GM18499 (cell line): ENCODE measurements around the gene SRRD.

Experiments
- ATAC-seq: cut with Tn5 transposase; IDR thresholded peaks from one replicate; pipeline ENCODE4 v1.9.1; 2021; ENCODE audit warnings: moderate number of reproducible peaks; ENCODE audit not compliant: insufficient read depth, unreplicated experiment

Gene SRRD

DNA sequence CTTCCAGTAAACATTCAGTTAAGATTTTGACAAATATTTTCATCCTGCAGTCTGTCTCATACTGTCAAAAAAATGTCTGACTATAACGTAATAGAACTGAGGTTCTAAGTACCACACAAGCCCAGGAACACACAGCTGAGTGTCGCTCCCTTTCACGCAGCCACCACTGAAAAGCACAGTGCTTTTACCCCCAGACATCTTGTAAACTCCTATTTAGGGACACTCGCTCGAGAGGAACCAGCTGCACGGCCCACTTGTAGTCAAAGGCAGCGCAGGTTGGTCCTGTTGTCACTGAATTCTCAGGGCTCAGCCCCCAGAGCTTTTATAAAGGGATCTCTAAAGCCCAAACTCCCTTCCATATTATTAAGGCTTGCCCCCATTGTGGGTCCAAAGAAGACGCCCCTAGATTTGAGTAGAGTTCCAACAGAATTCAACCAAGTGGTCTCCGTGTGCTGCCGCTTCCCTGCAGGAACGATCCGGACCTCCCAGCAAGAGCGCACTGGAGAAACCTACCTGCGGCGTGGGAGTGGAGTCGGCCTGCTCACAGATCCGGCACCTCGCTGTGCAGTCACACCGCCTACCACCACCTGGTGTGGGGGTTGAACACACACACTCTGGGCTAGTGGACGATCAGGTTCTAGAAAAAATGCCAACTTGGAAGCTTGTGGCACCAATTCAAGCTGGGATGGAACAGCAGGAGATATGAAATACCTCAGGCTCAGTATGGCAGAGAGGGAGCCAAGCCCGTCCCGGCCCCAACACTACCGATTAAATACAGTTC, 31.3 kb upstream of the SRRD start:
- no peak for ATAC-seq

DNA sequence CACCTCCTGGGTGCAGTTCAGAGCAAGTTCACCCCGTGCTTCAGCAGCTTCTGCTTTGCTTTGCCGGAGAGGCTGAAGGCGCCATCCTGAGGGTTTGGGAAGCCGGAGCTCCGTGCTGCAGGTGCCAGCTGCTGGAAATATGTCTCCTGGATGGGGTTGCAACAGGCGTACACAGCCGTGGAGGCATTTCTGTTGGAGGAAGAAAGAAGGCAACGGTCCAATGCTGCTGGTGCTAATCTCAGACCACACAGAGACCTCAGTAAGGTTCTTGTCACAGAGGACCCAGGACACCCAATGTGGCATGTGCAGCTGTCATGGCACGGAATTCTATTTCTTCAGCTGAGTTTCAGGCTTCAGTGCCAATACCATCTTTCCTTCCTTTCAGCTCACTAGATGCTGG, 30.5 kb upstream of the SRRD start:
- ATAC-seq: no peak

DNA sequence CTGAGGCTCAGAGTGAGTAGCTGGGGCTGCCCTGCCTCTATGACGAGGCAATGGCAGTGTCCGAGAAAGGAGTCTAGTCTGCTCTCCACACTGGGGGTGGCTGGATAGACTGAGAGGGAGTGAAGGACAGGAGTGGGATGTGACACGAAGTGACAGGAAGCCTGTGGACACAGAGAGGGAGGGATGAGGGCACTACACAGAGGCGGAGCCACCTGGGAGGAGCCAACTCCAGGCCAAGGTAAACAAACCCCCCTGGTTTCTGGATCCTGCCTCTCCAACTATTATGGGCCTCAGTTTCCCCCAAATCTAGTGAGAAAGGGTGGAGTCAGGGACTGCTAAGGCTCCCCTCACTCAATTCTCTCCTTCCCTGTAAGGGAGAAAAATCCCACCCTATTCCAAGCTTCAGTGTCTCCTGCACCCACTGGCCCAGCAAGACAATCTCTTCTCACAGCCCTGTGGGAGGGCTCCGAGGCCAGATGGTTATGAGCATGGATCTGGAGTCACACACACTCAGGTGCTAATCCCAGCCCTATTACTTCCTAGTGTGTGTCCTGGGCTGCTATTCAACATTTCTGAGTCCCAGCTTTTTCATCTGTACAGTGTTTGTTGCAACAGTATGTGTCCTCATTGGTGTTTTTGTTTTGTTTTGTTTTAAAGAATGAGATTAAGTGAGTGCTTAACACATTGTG, 29.7 kb upstream of the SRRD start:
- no peak for ATAC-seq

DNA sequence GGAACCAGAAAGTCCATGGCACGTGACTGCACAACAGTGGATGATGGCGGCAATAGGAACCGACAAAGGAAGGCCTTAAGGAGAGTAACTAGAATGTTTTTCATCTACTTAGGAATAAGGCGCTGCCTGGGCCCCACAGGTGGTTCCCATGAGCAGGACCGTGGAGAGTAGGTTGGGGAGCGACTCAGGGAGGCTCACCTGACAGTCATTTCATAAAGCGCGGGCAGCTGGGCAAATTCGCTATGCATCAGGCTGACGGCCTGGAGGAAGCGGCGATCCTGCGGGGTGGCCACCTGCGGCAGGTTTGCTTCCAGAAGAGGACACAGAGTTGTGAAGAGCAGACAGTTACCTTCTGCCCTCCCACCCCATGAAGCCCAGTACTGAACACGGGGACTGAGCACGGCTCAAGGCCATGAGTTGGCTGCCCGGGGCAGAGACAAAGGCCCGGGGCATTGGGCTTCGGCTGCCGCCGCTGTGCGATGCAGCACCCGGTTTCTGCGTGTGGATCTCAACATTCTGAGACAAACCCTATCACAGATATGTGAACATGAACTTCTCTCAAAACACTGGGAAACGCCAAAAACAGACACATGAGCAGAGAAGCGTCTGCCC, 25.9 kb upstream of the SRRD start:
- no peak for ATAC-seq

DNA sequence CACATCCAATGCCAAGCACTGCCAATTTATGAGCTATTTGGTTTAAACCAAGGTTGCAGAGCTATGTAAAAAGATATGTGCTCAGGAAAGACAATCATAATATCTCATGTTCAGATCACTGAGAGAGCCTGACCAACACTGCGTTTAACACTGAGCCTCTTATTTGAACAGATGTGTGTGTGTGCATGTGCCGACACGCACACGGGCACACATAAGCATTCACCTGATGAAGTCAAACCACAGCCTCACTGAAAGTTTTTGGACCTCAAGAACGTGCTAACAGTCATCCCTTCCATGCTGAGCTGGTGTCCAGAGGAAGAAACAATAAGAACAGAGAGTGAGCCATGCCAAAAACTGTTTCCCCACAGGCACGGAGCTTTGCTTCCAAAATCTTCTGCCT, 23.5 kb upstream of the SRRD start:
- ATAC-seq: no peak

DNA sequence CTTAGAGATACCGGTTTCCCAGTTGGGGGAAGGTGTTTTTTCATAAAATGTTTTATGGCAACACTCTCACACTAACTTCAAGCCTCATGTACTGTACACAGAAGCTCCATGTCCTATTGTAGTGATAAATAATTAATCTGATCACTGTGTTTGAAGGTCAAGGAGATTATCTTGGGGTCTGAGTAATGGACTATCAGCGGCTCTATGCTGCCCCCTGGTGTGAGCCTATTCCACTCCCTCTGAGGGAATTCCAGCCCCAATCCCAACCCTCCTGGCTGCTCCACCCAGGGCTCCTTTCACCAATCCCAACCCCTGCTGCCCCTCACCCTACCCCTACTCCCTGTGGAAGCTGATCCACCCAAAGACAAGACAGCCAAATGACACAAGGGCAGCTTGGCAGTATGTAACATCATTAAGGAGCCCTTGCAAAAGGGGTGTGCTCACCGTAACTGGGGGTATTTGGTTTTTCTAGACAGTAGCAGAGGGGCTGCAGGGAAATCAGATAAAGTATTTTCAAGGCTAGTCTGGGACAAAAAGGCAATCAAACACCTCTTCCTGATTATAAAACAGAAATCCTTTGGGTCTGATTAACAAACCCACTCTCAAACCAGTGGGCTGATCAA, 22.4 kb upstream of the SRRD start:
- no peak for ATAC-seq

DNA sequence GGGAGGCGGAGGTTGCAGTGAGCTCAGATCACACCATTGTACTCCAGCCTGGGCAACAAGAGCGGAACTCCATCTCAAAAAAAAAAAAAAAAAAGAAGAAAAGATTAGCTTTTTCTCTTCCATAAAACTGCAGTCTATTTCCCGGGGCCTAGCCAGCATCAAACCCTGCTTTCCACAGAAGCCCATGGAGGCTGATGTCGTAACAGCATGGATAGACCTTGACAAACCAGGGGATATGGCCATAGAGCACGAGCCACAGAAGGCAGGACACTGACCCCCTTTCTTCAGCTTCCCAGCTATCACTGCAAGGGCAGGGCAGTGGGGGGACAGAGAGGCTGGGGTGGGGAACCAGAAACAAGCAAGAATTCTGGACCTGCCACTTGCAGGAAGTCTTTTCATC, 21.6 kb upstream of the SRRD start:
- ATAC-seq: no peak

DNA sequence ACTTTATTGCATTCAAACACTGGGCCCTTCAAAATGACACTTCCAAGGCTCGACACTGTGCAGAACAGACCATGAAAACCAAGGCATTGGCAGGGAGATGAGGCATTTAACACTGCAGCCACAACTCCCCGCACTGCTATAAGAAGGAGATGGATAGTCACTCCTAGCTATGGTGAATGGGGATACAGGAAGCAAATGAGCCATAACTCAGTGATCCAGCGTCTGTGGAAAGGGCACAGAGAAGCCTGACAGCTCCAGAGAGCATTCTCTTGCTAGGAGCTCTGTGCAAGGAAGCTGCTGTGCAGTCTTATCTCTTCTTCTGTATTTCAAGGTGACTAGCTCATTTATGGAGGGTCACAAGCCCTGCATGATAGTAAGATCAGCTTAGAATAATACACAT, 21.0 kb upstream of the SRRD start:
- ATAC-seq: no peak

DNA sequence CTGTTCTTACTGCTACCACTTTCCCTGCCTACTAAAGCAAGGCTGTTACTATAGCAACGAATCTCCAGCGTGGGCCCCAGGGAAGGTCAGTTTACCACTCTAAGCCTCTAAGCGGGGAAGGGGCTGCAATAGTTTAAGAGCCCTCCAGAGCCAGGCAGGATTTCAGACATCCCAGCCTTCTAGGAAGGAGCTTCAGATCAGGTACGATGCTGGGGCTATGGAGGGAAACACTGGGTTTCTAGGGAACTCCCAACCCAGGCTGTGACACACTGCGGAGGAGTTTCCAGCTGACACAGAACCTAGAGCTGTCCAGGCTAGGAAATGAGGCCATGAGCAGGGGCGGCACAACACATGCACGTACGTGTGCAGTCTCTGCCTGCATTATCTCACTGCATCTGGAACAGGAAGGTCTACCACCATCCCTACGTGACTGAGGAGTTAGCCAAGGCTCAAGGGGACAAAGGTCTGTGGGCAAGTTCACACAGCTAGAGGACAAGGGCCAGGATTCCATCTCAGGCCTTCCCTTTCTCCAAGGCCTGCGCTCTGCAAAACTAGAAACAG, 20.5 kb upstream of the SRRD start:
- no peak for ATAC-seq

DNA sequence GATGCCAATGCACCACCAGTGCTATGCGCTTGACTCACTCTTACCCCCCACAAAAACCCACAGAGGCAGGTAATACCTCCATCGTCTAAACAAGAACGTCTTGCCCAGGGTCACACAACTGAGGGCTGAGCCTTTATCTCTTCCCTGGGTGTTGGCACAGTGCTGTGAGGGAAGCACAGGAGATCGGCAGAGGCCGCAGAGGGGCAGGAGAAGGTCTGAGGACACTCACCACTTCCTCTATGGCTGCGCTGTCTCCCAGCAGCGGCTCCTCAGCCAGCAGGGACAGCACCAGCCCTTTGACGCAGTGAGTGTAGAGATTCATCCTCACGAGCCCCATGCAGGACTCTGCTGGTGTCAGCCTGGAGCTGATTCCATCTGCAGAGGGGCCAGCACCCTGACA, 20.0 kb upstream of the SRRD start:
- ATAC-seq: no peak

DNA sequence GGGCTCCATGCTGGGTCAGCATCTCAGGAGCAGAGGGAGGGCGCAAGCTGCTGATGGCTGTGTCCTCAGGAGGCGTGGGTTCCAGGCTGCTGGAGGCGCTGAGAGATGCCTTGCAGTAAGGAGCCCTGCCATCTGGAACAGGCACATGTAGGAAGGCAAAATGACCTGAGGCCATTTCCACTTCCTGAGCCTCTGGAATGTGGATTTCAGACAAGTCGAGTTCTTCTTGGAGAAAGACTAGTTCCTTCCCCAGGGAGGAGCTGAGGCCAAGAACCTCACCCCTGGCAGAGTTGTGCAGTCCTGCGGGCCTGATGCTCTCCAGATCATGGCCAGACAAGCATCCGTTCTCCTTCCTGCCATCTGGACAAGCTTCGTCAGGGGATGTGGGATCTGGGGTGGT, 19.4 kb upstream of the SRRD start:
- ATAC-seq: no peak

DNA sequence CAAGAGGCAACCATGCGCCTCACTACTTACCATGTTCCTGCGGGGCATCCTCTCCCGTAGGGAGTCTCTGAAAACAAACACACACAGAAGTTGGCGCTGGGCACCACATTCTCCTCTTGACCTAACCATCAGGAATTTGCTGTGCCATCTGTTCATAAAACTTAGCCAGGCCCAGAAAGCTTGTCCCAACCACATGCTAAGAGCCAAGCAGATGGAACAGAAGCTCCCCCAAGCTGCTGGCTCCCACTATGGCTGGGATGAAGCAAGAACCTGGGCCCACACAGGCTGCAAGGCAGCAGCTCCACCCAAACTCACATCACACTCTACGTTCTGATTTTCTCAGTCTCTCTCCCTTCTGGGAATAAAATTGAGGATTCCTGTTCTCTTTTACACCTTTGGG, 17.5 kb upstream of the SRRD start:
- ATAC-seq: no peak

DNA sequence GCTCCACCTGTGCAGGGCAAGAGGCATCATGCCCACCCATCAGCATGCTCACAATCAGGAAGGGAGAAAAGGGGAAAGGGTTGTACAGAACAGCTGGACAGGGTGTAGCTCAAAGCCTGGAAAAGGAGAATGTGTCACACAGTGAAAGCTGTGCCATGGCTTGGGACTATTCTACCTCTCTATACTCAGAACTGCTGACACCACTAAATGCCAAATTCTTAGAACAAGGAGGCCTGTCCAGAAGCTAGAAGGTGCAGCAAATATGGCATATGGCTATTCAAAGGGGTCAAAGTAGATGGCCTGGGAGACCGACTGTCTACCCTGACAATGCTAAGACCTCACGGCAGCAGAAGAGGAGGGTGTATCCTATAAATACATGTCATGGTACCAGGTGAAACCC, 12.9 kb upstream of the SRRD start:
- no peak for ATAC-seq

DNA sequence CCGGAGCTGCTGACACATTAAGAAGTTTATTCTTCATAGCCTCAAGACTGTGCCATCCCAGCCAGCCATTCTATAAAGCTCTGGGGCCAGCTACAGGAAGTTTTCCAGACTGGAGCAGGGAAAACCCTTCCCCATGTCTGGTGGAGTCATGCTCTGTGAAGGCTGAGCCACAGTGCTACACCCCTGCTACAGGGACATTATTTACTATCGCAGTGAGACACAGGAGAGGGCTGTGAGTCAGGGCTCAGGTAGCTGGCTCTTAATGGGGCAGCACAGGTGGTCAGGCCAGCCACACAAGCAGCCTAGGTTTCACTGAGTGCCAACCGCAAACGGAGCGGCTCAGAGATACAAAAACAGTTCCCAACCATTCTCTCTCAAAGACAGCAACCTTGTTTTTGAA, 12.2 kb upstream of the SRRD start:
- ATAC-seq: no peak

DNA sequence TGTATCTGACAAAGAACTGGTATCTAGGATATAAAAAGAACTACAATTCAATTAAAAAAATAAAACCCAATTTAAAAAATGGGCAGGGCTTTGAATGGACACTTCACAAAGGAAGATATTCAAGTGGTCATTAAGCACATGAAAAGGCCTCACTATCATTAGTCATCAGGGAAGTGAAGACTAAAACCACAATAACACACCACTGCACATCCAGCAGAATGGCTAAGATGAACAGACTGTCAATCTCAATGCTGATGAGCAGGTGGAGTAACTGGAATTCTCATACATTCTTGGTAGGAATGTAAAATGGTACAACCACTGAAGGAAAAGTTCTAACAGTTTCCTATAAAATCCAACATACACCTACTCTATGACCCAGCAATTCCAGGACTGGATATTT, 9.0 kb upstream of the SRRD start:
- no peak for ATAC-seq

DNA sequence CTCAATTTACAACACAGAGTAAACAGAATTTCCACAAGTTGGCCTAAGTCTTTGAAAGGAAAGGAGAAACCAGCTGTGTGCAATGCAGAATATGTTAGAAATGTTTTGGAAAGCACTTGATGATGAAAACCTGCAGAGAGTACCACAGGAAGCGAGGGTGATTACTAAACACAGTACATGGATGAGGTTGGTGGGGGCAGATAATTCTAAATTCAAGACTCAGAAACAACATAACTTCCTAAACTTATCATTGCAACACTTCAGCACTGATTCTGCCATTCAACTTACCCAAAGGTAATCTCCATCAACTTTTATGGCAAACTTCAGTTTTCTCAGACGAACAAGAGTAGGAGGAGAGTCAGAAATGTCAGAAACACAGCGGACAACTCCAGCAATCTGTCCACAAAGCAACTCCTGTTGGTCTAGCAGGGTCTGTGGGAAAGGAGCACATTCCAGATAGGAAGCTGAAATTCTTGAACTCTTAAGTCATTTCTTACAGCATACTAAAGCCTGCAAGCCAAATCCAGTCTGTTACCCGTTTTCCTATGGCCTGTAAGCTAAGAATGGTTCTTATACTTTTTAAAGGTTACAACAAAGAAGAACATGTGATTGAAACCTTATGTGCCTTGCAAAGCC, 6.9 kb upstream of the SRRD start:
- ATAC-seq: no peak

DNA sequence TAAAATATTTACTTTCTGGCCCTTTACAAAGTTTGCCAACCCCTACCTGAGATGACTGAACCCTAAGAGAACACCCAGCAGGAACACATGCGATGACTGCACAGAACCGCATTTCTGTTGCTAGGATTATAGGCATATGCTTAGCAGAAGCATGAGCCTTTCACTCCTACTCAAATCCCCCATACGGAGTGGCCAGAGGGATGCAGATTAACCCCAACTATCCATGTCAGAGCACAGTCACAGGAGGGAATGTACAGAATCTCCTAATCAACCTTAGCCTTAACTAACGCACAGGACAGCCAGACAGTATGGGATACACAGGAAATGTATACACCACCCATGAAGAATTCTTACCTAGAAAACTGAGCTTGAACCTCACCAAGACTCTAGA, 6.3 kb upstream of the SRRD start:
- no peak for ATAC-seq

DNA sequence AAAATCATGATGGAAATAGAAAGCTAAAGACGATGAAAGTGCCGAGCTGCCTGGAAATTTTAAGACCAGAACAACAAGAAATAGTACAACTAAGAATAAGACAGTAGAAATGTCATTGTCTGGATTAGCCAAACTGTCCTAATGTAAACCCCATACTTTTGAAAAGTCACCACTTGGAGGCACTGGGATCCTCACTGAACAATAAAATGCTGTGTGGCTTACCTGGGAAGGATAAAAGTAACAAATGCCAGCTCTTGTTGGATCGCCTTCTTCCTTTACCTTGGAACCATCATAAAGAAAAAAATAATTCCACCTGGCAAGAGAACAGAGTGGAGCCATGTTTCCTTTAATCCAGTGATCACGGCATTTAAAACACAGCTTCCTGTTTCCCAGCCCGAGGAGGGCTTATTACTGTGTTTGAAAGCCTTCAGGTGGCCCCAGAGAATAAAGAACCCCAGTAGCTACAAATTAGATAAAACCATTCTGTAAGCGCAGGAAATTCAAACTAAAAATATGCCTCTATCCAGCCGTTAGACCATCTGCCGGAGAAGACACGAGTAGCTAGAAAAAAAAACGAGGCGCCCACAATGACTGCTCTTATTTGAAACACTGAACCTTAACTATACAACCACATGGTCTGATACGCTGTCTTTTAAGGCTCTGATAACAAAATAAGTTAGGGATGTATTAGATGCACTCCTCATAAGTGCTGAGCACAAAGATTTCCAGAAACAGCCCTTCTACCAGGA, 4.5 kb upstream of the SRRD start:
- no peak for ATAC-seq

DNA sequence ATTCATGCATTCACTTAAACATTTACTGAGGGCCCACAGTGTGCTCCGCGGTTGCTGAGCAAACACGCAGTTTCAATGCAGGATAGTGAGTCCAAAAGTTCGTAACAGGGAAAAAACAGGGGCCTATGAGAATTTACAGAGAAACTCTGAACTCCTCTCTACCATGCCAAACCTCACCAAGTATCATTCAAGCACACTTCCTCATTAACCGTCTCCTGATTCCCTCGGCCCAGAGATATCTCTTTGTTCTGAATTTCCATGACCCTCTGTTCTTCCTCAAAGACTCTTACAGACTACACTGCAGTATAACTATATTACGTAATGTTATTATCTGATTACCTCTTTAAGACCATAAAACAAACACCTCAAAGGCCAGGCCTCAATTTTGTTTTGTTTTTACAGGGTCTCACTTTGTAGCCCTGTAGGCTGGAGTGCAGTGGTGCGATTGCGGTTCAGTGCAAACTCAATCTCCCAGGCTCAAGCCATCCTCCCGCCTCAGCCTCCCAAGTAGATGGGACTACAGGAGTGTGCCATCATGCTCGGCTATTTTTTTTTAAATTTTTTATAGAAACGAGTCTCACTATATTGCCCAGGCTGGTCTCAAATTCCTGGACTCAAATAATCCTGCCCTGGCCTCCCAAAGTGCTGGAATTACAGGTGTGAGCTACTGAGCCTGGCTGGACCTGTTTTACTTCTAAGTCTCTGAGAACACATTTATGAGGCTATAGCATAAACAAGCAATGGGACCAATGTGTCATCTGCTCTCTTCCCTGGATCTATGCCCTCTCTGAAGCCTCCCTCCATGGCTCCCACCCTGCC, 3.7 kb upstream of the SRRD start:
- ATAC-seq: no peak
